Left ventricle myocardium inferior (tissue), 1 donor: Measurements from ENCODE around the gene OR7G3. TPM values are rescaled to one million over a fixed set of nuclear protein-coding genes. Genes with fewer than 3 reads are reported as not detected.

ENCODE experiments used
- DNase-seq: peaks from one replicate; pipeline ENCODE4 v3.0.0-alpha.2; 2020
- H3K27ac ChIP-seq: fragments of 200-600 bp; replicated peaks from 2 replicates; pipeline ENCODE4 v1.8.0; 2021
- H3K27me3 ChIP-seq: fragments of 200-600 bp; 2 replicates; pipeline ENCODE4 v1.8.0; 2021; ENCODE audit warnings: low read depth
- H3K36me3 ChIP-seq: fragments of 200-600 bp; 2 replicates; pipeline ENCODE4 v1.8.0; 2021
- H3K4me1 ChIP-seq: fragments of 200-600 bp; 2 replicates; pipeline ENCODE4 v1.8.0; 2021
- H3K4me3 ChIP-seq: fragments of 200-600 bp; 2 replicates; pipeline ENCODE4 v1.8.0; 2021; ENCODE audit warnings: mild to moderate bottlenecking, moderate library complexity
- H3K9me3 ChIP-seq: fragments of 200-600 bp; replicated peaks from 2 replicates; pipeline ENCODE4 v1.8.0; 2021
- CTCF ChIP-seq: fragments of 200-600 bp; IDR thresholded peaks from 2 replicates; pipeline ENCODE4 v1.8.0; 2021; ENCODE audit warnings: antibody characterized with exemption, mild to moderate bottlenecking, borderline replicate concordance
- intact Hi-C: fragments of 100-400 bp; cut with micrococcal nuclease; formaldehyde crosslinking; loops from one replicate; pipeline ENCODE4 v1.11.0; 2022
- total RNA-seq: library from RNA; stranded (reverse); fragmentation: NEBNext Ultra II Directional; extraction: Animal tissue kit (Norgen Biotek cat#: 25700); gene quantifications from one replicate; pipeline ENCODE4 v1.2.1, GENCODE V29; 2021
- donor health status: DM: no; HTN: yes; CAD: no; lungs with severe emphysema.

The OR7G3 gene
- total RNA-seq, 1 donor from 2014 or later: not detected

DNA sequence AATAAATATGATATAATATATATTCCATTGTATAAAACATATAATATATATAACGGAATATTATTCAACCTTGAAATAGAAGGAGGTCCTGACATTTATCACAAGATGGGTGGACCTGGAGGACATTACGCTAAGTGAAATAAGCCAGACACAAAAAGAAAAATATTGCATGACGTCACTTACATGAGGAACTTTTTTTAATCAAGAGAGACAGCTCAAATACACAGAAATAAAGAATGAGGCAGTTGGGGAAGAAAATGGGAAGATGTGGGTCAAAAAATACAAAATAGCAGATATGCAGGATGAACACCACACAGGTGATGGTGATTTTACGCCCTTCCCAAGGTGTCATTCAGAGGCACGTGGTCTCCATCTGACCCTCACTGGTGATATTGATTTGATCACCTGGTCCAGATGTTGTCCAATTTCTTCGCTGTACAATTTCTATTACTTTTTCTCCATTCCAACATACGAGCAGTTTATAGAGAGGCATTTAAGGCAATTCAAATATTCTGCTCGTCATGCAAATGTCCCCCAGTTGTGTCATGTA, 12.9 kb upstream of the OR7G3 start:
- peaks cover 39% of the 10 kb centered on the region for H3K4me1 ChIP-seq
- peak overlapping the region; percentile 88 for H3K4me3 ChIP-seq
- peaks cover 4% of the 10 kb centered on the region for H3K27me3 ChIP-seq
- TF ChIP-seq CTCF: no peak
- H3K27ac ChIP-seq: peak overlapping the region; percentile 89
- intact Hi-C loops: no loop called here
- H3K9me3 ChIP-seq: peaks cover 9% of the 10 kb centered on the region
- H3K36me3 ChIP-seq: peaks cover 5% of the 10 kb centered on the region
- DNase-seq: no peak

DNA sequence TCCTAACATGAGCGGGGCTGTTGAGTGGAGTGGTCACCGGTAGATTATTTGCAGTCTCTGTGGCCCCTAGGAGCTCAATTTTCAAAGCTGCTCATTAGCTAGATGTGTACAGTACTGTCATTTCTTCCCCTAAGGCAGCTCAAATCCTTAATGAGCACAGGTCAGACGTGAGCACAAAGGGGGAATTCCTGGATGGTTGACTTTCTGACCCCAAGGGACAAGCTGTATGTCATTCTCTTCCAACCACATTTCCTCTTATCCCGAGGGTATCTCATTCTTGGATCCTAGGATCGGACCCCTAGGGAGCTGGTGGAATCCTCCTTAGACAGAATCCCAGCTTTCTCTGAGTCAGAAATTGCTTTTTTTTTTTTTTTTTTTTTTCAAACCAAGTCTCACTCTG, 5.7 kb upstream of the OR7G3 start:
- intact Hi-C loops: no loop called here
- no peaks in the 10 kb centered on the region for H3K36me3 ChIP-seq
- TF ChIP-seq CTCF: no peak
- H3K27ac ChIP-seq: no peak overlapping the region
- H3K27me3 ChIP-seq: peaks cover 70% of the 10 kb centered on the region
- no peaks in the 10 kb centered on the region for H3K9me3 ChIP-seq
- DNase-seq: no peak
- H3K4me1 ChIP-seq: peaks cover 9% of the 10 kb centered on the region
- no peak overlapping the region for H3K4me3 ChIP-seq

- intact Hi-C loops: no loop called here
- no peak for TF ChIP-seq CTCF
- H3K9me3 ChIP-seq: no peaks in the 10 kb centered on the region
- no peaks in the 10 kb centered on the region for H3K4me1 ChIP-seq
- peaks cover 84% of the 10 kb centered on the region for H3K27me3 ChIP-seq
- no peak overlapping the region for H3K27ac ChIP-seq
- H3K4me3 ChIP-seq: no peak overlapping the region
- DNase-seq: no peak
- H3K36me3 ChIP-seq: no peaks in the 10 kb centered on the region
Observed at GRCh38 chr19:9130965-9131364, 4.2 kb upstream of the OR7G3 start.

GRCh38 chr19:9128171-9128570, 1.4 kb upstream of the OR7G3 start:
- intact Hi-C loops: no loop called here
- Histone ChIP-seq H3K4me1 (no peaks in the 10 kb centered on the region), H3K9me3 (no peaks in the 10 kb centered on the region), H3K27me3 (peaks cover 74% of the 10 kb centered on the region), H3K27ac (no peak overlapping the region), H3K4me3 (no peak overlapping the region), H3K36me3 (no peaks in the 10 kb centered on the region)
- TF ChIP-seq CTCF: no peak
- no peak for DNase-seq

GRCh38 chr19:9116547-9116946, 10.2 kb downstream of the OR7G3 start:
- Histone ChIP-seq H3K27ac (no peak overlapping the region), H3K36me3 (no peaks in the 10 kb centered on the region), H3K4me1 (no peaks in the 10 kb centered on the region), H3K27me3 (peaks cover 89% of the 10 kb centered on the region), H3K9me3 (peaks cover 7% of the 10 kb centered on the region), H3K4me3 (no peak overlapping the region)
- no peak for TF ChIP-seq CTCF
- no peak for DNase-seq
- intact Hi-C loops: no loop called here
